Measurements from ENCODE around the gene RPTOR. TPM values are rescaled to one million over a fixed set of nuclear protein-coding genes. Genes with fewer than 3 reads are reported as not detected.

Gene RPTOR
- total RNA-seq, 1 experiment from 2014 or later = 25.1 TPM

DNA sequence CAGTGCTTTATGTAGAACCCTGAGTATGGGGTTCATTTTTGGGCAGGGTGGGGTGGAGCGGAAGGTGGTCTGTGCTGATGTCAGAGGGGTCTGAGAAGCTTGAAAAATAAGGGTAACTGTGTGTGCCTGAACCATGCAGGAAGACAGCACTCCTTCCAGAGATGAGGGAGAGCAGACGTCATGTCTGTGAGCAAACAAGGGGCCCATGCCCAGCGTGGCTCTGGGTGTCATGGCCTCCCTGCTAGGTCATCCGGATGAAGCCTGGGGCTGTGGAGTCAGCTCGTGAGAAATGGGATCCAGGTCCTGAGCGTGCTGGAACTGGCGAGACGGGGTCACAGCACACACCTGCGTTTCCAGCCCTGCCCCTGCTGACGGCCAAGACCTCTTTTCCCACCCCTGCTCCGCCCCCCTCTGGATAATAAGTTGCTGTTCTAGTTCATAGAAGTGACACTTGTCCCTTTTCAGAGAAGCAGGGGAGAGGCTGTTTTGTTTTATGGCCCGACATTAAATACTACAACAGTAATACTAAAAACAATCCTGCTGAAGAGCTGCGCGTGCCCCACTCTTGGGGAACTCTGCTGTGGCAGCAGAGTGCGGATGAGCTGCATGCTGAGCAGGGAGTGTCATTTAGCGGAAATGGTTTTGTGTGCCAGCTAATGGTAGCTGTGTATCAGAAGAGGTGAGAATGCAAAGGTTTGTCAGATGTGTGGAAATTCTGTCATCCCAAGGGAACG, 92.6 kb downstream of the RPTOR start:
- DNase-seq (ENCODE audit: low read depth) = no peak

DNA sequence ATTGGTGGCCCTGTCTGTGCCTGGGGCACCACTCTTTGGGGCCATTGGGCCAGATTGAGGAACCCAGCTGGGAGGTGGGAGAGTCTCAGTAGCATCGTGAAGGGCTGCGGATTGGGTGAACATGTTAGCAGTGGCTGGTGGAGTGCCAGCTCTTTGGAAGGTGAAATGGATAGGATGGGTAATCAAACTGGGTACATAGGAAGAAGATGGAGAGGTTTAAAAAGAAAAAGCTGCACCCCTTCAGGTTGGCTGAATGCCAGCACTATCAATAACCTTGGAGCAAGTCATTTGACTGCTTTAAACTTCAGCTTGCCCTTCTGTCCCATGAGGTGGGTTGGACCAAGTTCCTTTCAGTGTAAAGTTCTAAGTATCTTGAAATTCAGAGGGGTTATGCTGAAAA, 95.0 kb downstream of the RPTOR start:
- DNase-seq (ENCODE audit: low read depth) = no peak

DNA sequence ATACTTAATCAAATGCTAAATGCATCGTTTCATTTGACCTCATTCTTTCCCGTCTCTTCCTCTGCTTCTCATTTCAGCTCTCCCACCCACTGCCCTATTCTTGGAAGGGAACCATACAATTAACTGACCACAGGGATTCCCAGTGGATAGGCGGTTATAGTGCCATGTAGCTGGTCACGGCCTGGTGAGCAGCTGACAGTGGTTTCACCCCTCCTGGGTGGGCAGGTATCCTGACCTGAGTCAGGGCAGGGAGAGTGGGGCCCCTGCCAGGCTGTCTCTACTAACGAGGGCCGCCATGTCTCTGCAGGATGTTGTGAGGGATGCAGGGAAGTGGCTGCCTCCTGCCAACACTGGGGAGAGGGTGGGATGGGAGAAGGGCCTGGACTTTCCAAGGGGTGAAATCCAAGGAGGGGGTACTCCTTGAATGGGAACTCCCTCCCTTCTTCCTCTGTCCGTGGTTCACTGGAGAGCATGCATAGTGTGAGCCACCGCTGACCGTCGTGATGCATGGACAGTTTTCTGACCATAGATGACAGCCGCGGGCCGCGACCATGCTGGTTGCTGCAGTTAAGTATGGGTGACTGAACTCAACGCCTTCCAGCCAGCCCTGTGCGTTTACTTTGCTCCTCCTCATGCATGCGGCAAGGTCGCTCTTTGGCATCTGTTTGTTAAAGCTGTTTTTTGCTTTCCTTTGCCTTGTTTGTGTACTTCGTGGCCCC, 95.9 kb downstream of the RPTOR start:
- DNase-seq (ENCODE audit: low read depth) = no peak

DNA sequence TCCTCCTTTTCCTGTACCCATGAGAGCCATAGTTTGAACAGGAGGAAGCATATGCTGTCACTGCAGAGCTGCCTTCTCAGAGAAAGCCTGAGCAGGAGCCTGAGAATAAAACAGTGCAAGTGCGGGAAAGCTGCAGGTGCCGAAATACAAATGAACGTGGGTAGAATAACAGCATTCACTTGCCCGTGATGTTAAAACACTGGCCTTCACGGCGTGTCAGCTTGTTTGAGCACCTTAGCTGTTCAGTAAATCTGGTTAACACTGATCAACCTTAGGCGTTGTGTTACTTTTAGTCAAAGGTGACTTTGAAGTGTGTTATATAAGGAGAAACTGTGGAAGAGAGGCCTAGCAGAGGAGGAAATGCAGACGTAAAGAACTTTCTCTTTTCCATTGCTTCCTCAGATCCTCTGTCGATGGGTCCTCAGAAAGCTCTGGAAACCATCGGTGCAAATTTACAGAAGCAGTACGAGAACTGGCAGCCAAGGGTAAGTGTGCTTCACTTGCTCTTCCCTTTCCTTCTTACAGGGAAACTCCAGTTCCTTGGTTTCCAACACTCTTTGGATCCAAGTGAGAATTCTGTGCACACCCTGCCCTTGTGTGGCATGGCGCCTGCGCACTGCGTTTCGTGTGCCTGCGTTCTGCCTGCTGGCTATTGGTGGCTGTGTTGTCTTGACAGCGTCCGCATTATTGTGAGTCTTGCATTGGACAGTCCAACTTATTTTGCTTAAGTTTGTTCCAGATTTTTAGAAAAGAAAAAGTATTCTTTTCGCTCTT, 98.9 kb downstream of the RPTOR start:
- DNase-seq (ENCODE audit: low read depth) = no peak

DNA sequence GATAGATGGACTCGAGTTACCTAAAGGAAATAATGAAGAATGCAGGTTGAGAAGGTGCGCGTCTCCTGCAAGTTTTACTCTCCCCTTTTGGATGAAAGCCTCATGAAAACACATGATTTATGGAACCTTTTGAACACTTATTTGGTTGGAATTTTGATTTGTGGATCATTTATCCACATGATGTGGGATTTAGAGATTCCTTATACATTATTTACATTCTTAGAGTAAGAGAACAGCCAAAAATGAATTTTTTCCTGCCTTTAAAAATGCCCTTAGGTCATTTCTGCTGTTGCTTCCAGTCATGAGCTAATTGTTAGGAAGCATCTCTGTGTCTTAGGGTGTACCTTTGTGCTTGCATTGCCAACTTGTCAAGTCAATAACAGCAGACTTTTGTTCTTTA, 99.9 kb downstream of the RPTOR start:
- DNase-seq (ENCODE audit: low read depth) = no peak

DNA sequence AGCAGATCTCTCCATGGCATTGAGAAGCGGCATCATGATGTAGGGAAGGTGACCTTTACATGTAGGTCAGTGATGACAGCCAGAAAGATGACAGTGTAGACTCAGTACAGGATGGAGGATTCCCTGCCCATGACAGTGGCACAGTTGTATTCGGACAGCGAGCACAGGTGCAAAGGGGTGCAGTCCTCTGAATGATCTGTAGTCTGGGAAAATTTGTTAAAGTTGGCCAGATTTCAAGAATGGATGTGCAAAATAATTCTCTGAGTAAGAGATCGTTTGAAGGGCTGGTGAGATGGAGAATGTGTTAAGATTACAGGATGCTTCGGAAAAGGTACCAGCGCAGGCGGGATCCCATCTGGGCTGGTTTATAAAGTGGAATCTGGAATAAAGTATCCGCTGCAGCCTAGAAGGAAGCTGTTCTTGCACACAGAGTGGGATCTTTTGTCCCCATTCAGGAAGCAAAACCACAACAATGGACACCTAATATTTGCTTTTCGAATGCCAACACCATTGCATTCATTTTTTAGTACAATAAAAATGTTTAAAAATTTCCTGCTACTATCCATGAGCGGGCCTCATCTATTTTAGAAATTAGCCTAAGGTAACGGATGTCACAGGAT, 101.2 kb downstream of the RPTOR start:
- DNase-seq (ENCODE audit: low read depth) = no peak

DNA sequence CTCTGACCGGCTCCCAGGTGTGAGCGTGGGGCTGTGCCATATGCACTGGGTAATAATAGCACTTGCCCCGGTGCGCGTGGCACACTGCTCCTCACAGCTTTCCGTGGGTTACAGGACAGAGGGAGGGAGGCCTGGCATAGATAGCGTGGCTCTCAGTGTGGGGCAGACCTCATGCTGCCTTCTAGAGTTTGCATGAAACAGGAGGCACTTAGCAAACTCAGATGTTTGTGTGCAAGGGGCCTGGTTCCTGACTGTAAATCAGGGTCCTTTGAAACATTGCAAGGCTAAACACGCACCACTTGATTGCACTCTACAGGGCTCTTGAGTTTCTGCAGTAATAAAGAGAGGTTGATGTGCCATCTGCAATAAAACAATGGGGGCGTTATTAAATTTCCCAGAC, 101.7 kb downstream of the RPTOR start:
- no peak for DNase-seq (ENCODE audit: low read depth)

DNA sequence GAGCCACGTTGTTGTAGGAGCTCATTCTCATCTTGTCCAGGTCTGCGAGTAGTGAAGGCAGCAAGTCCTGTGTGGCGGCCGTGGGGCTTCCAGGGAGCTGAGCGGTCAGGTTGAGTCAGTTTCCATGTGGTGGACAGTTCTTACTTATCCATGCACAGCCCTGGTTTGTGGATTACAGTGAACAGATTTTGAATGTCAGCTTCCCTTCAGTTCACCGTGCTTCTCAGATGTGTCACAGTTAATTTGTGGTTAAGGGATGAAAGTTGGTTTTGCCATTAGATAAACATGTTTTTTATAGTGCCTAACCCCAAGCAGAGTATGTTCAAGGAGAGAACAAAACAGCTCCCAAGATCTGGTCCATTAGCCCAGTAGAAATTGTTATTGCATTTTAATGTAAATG, 103.1 kb downstream of the RPTOR start:
- peak; percentile 96 for DNase-seq (ENCODE audit: low read depth)

DNA sequence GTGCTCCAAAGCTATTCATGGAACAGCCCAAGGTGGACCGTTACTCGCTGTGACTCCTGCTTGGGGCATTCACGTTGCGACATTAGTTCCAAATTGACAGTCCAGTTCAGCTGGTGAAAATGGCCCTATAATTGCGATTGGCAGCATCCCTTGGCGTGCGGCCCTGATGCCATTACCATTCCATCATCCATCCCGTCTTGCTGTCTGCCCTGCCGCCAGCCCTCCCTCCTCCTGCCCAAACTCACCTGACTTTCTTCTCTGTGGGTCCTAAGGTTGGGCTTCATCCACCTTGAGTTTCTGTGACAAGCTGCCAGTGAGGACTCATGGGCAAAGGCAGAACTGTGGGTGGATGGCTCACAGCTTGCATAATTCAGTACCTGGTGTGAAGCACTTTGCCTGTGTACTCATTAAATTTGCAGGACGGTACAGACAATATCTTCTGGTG, 104.6 kb downstream of the RPTOR start:
- DNase-seq (ENCODE audit: low read depth) = no peak

DNA sequence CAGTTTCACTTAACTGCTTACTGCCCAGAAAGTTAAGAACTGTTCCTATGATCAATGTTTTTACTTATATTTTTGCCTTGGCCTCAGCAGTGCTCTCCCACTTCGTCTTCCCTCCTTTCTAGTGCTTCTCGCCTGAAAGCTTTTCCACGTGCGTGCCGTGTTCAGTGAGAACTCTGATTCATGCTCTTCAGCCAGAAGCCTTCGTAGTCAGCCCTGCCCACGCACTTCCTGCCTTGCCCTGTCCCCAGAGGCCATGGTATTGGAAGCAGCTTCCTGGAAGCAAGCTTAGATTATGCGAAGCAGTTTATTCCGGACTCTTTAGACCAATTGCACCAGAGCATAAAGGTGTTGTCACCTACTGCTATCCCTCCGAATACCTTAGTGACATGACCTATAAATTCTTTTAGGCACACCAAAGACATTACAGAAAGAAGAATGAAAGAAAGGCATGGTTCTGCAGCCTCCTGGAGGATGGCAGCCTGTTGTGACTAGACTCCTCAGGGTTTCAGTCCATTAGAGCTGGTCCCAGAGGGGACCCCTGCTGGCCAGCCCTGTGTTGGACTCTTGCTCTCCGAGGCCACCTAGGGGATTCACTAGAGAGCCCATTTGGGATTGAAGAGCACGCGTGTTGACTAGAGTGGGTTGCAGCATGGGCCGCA, 105.2 kb downstream of the RPTOR start:
- DNase-seq (ENCODE audit: low read depth) = peak; percentile 87

DNA sequence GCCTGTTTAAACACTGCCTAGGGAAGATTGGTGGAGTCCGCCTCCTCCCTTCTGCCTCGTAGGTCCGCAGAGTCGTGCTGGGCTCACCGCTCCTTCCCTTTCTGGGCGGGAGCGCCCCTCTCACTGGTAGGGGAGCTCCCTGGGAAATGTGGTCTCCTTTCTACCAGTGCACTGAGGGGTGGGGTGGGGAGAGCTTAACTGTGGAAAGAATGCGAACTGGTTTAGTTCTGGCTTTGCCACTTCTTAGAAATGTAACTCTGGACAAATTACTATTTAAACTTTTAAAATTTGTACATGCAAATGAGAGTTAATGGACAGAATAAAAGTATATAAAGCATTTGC, 105.7 kb downstream of the RPTOR start:
- DNase-seq (ENCODE audit: low read depth) = no peak

DNA sequence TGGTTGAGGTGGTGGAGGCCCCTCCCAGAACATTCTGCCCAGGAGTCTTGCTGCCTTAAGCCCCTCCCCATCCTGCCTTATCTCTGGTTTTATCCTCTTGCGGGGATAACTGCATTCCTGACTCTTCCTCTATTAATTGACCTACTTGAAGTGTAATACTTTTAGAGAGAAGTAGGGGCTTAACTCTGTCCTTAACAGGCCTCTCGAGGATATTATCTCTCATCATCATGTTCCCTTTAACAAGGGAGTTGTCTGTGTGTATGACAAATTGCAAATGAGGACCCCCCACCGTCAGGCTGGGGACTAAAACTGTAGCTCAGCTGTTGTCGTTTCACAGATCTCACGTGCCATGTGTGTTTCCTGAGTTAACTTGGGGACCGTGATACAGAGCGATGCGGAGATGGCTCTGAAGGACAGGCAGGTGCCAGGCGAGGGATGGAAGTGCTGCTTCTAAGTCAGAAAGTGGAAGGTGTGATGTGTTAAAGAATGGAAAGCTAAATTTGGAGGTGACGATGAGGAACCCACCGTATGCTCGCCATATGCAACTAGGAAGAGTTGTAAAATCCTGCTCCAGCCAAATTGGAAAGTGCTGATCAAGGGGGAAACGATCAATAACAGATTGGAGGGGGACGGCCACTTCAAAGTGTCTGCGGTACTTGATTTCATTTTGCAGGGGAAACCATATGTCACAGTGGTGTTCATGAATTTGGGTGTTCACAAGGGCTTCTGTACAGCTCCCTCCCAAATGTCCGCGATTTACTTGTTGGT, 106.3 kb downstream of the RPTOR start:
- DNase-seq (ENCODE audit: low read depth) = no peak

DNA sequence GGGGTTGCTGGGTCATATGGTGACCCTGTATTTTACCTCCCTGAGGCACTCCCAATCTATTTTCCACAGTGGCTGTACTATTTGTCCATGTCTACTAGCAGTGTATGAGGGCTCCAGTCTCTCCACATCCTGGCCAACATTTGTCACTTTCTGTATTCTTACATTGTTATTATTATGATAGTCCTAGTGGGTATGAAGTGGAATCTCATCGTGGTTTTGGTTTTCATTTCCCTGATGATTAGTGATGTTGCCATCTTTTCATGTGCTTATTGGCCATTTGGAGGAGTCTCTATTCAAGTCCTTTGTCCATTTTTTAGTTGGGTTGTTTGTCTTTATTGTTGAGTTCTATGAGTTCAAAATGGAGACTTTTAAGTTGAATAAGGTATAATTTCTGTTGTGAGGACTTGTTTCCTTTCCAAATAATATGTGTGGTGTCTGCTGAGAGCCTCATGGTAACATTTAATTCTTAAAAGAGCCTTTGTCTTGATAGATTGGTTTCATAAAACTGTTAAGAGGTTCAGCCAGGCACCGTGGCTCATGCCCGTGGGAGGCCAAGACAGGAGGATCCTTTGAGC, 108.2 kb downstream of the RPTOR start:
- DNase-seq (ENCODE audit: low read depth) = peak; percentile 68

DNA sequence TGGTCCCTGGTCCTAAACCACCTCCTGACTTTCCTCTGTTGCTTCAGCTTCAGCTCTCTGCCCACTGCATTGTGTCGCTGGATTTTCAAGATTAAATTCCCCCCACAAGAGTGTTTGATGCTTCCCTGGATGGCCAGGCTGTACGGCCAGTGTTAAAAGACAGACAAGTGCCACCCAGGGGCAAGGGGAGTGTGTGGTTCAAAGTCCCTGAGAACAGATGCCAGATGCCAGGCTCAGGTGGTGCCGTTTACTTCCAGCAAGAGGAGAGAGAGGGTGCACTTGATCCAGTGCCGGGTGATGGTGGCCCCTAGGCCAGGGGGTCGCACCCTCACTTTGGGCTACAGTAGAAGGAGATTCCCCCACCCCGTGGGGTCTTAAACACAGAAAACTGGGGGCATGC, 109.2 kb downstream of the RPTOR start:
- no peak for DNase-seq (ENCODE audit: low read depth)

DNA sequence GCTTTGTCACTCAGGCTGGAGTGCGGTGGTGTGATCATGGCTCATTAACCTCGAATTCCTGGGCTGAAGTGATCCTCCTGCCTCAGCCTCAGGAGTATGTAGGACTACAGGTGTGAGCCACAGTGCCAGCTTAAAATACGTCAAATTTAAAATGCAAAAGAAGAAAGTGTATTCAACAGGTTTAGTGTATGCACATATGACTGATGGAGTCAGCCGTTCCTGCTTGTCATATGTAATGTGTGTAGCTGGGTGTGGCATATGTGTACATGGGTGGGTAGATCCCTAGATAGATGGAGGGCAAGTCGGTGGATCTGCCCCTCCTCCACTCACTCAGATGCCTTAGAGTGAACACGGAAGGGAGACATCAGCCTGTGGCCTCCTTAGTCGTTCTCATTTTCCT, 111.0 kb downstream of the RPTOR start:
- DNase-seq (ENCODE audit: low read depth) = no peak

DNA sequence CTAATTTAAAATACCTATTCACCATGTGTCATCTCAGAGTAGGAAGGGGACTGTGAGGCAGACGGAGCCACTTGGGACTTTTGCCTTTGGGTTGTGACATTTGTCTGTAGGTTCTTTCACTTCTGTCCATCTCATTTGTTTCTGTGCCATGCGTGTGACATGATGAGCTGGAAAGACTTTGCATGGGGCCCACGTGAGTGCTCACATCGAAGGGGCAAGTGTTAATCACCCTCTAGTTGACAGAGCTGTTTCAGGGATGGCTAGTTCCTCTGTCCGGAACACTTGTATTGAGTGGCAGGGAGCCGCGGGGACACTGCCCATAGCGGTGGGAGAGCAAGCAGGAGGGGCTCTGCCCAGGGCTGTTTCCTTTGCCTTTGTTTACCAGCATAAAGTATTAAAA, 112.0 kb downstream of the RPTOR start:
- DNase-seq (ENCODE audit: low read depth) = no peak

DNA sequence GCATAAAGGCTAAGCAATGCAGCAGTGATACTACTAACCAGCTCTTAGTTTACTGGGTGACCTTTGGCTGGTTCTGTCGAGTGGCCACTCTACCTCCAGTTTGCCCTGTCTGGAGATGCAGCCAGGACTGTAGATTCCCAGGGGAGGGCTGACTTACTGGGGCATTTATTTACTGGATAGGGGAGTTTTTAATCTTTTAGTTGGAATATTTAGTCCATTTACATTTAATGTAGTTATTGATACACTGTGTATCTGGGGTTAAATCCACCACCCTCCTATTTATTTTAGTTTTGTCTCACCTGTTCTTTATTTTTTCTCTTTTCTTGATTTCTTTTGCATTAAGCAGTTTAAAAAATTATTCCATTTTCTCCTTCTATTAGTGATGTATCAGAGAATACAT, 112.9 kb downstream of the RPTOR start:
- DNase-seq (ENCODE audit: low read depth) = no peak

DNA sequence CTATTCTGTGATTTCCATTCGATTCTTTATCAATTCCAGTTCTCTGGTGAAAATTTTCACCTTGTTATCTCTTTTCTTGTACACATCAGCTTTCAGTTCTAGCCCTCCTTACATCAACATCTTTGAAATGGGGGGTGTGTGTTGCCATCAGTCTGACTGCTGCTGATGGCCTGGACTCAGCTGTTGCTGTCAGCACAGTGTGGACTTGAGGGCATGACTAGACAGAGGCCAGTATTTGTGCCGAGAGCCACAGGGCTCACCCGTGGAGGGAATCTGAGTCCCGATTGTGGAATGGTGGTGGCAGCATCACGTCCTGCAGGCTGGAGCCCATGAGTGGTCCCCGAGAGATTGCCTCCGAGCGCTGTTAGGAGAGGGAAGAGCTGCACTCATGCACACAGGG, 114.2 kb downstream of the RPTOR start:
- DNase-seq (ENCODE audit: low read depth) = peak; percentile 35

DNA sequence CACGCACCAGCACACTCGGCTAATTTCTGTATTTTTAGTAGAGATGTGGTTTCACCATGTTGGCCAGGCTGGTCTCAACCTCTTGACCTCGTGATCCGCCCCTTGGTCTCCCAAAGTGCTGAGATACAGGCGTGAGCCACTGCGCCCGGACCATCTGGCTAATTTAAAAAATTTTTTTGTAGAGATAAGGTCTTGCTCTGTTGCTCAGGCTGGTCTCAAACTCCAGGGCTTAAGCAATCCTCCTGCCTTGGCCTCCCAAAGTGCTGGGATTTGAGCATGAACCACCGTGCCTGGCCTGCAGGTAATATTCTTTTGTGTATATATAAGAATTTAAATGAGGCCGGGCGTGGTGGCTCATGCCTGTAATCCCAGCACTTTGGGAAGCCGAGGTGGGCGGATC, 115.0 kb downstream of the RPTOR start:
- no peak for DNase-seq (ENCODE audit: low read depth)

DNA sequence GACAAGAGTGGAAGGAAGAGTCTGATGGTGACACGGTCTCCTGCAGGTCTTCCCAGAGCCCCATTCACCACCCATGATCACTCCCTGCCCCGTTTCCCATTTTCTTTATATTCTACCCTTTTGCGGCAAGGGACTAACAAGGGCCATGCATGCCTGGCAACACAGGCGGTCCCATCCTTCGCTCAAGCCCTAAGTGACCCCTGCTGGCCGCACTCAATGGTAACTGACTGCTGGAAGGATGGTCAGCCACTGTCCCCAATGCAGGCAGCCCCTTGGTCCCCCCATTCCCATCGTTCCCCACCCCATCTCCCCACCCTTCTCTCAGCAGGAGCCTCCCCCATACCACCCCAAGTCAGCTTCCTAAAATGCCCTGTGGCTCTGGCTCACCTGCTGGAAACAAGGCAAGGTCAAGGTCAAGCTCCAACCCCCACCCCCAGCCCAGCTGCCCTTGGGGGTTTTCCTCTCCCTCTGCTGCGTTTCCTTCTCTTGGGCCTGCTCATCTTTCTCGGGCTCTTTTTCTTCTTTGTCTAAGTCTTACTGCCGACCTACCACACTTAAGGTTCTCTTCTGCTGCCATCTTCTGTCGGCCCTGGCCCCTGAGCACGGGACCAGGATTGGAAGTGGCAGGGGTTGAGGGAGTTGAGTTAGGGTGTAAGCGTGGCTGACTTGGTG, 116.0 kb downstream of the RPTOR start:
- DNase-seq (ENCODE audit: low read depth) = no peak

Data from LHCN-M2 (cell line).